Activated effector memory CD4-positive, alpha-beta T cell treated with Interleukin-2 at 50 U/mL for 16 hours (primary cell): ENCODE measurements around the gene ZFAND3.
"Not testable (repeated sequence)": the region's sequence is repeated elsewhere in the genome, so short reads cannot be mapped to it uniquely, and the experiment has no call there.

Experiments used
- DNase-seq: peaks from one replicate; pipeline ENCODE4 v3.0.0-alpha.2; 2020

Gene ZFAND3

DNA sequence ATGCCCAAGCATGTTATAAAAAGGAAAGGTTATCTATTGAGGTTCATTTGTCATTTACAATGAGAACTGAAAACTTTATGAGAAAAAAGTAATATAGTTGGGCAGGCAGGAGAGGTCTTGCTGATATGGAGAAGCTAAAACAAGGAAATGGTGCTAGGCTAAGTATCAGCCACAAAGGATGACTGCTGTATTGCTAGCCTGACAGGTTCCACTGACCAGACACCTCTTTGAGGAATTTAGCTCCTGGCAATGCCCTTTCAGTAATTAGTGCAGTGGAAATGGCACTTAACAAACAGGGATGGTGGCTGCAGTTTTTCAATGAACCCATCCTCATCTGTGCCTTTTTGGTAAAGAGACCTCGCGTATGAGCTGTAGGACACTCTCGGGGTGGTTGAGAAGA, 284.4 kb downstream of the ZFAND3 start:
- no peak for DNase-seq

DNA sequence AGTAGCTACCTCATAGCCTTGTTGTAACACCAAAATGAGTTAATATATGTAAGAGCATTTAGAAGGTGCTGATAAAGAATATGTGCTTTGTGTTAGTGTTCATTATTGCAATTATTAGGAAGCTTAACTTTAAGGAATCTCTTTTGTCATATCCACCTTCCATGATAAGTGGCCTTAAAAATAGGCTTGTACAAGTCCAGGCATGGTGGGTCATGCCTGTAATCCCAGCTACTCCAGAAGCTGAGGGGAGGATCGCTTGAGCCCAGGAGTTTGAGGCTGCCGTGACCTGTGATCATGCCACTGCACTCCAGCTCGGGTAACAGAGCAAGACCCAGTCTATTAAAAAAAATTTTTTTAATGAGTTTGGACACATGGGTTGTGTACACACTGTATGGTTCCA, 285.5 kb downstream of the ZFAND3 start:
- DNase-seq, result no peak

DNA sequence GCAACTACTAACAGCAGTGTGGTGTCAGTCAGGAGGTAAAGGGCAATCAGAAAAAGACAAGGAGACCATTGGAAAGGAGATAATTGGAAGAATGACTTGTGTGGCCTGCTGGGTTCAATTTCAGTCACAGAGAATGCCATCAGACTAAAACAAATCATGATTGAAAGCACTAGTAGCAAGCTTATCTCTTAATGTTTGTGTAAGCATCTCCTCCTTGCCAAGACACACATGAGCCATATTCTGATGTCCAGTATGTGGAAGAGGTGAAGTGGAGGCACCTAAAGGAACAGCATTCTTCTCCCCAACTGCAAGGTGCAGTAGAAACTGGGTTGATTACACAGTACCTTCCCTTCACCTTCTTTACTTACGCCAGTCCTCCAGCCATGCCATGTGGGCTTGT, 287.5 kb downstream of the ZFAND3 start:
- DNase-seq, result no peak

DNA sequence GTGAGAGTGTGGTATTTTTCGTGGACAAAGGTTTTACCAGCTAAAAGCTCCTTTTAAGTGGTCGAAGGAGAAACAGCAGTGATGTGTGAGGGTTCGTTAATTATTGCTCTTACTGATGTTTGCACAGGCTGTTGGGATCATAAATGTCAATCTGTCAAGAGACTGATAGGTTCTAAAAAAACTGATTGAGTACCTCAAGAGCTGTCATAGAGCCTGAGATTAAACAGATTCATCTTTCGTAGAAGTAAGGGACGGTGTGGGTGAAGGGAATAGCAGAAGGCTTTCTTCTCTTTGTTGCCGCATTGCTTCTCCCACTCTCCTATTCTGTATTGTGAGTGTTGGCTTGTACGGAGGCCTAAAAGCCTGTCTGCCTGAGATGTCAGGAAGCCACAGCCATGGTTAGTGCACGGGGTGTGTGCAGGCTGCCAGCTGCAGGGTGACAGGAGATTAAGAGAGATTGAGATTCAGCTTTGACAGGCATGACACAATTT, 291.0 kb downstream of the ZFAND3 start:
- no peak for DNase-seq

DNA sequence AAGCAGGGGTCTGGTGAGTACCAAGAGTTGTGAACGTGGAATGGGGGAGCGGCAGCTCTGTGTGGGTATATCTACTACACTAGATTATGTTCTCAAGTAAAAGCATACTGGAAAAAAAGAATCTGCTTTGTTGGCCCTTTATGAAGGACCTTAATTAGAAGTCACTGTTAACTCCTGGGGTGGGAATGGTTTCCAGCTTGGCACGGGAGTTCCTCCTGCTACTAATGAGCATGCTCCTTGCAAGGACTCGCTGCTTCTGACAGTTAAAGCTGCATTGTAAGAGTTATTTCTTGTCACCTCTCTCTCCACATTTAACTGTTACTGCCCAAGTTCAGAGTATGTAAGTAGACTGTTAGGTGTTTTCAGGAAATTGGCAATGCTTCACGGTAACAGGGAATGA, 292.7 kb downstream of the ZFAND3 start:
- DNase-seq, result no peak

DNA sequence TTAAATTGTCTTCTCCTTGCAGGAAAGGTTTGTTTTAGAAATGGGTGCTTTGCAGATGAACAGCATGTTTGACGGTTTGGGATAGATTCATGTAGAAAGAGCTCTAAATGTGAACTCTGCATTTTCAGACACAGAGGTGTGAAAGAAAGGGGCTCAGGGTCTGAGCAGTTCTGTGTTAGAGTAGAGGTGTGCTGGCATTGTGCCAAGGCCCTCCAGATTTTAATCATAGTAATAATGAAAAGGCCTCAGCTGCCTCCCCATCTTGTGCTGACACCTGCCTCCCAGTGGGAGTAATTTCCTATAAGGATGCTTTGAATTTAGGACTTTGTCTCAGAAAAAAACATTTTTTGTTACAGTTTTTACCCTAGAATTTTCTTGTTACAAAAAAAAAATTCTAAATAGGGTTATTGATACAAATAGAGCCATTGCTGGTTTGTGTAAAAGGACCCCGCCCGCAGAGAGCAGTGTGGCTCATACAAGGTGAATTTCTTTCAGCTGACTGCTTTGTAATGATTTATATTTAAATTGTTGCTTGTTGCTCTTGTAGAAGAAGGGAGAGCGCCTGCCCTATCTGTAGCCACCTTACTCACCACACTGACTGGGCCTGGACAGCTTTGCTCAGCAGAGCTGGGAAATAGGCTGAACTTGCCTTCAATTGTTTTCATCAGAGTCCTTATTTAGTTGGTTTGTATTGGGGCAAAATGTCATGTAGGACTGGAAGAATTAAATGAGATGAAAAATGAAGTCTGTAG, 294.5 kb downstream of the ZFAND3 start:
- no peak for DNase-seq

DNA sequence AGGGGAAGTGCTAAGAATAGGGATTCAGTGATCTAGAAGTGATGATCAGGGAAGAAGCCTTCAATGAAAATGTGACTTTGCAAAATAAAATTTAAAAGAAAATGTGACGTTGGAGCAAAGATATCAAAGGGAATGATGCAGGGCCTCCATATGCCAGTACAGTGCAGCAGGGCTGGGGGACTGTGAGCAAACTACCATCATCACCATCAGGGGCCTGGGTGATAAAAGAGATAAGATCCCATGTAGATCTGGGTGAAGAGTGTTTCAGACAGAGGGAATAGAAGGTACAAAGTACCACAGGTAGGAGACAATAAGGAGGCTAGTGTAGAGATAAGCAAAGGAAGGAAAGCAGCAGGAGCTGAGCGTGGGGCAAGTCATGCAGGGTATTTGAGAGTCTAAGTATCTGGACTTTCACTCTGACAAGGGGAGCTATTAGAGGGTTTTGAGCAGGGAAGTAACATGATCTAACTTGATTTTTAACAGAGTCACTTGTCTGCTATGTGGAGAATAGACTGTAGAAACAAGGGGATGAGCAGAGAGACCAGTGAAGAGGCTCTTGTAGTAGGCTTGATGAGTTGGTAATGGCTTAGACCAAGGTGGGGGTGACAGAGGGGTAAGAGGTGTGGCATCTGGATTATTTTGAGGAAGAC, 295.6 kb downstream of the ZFAND3 start:
- DNase-seq, result no peak

DNA sequence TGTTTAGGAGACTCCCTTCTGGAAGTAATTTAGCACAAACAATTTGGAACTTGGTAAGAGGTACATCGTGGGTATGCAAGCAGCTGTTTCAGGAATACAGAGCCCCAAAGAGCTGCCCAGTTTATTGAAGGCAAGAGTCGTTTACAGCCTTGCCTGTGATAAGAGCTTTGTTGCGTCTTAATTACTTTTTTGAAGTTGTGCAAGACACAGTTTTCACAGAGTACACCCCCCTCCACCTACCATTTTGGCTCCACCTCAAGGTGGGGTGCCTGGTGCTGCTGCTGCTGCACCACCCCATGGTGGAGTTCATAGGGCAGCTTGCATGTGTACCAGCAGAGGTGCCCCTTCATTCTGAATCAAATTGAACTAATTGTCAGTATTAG, 296.1 kb downstream of the ZFAND3 start:
- no peak for DNase-seq

DNA sequence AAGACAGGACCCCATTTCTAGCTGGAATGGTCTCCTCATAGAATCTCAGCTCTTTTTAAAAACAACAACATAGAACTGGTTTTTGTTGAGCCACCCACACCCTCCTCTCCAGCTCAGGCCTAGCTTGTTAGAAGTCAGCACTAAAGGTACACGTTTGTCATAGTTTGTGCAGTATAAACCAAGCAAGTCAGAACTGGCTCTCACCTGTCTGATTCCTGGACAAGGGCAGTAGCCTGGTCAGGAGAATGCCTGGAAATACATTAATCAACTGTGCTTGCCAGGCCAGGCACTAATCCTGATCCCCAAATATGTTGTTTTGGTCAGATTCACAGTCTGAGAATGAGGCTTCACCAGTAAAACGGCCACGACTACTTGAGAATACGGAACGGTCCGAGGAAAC, 296.7 kb downstream of the ZFAND3 start:
- DNase-seq, result no peak

DNA sequence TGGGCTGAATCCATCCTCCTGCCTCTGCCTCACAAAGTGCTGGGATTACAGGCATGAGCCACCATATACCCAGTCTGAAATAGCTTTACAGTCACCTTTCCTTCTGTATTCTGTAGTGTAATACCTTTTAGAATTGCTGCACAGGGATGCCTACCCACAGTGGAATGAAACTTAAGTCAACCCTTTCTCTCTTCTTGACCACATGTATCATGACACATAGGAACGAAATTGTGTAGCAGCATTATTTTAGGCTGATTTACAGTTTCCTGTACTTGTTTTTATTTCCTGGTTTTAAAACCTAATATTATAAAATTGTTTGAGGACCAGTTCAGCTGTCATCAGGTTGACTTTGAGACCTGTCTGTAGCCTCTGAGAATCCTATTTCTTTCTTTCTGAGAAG, 297.8 kb downstream of the ZFAND3 start:
- DNase-seq, result no peak

DNA sequence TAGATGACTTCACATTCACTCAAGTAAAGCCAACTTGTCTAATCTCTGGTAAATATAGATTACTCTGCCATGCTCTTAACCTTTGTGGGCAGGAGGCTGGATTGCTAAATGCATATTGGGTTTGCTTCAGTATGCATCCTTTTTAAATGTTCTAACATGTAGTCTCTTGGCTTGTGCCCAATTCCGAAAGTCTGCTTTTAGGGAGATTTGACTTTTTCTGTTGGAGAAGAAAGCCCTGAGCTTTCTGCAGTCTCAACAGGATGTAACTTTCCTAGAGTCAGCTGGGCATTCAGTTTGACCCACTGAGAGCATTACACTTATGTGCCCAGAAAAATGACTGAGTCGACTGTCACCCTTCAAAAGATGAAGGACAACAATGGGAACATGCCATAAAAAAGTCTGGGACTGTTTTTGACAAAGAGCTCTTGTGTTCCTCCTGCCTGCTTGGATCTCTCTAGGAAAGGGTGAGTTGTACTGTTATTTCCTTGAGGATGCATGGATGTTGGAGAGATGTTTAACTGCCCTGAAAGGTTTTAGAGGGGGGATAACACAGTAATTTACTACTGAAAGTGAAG, 299.4 kb downstream of the ZFAND3 start:
- no peak for DNase-seq

DNA sequence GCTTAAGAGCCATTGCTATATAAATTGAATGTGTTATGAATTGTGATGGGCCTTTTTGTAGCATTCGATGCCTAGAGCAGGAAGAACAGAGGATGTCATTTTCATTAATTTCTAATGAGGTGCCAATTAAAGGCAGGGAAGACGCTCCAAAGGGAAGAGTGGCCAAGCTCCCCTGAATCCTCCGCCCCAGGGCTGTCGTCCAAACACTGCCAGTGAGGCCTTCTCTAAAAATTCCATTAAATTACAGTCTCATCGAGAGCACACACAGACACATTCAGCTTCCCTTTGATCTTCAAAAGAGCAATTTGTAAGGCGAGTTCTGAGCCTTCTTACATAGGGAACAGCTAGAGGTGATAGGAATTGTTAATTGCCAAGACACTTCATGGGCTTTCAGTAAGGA, 300.0 kb downstream of the ZFAND3 start:
- DNase-seq, result no peak

DNA sequence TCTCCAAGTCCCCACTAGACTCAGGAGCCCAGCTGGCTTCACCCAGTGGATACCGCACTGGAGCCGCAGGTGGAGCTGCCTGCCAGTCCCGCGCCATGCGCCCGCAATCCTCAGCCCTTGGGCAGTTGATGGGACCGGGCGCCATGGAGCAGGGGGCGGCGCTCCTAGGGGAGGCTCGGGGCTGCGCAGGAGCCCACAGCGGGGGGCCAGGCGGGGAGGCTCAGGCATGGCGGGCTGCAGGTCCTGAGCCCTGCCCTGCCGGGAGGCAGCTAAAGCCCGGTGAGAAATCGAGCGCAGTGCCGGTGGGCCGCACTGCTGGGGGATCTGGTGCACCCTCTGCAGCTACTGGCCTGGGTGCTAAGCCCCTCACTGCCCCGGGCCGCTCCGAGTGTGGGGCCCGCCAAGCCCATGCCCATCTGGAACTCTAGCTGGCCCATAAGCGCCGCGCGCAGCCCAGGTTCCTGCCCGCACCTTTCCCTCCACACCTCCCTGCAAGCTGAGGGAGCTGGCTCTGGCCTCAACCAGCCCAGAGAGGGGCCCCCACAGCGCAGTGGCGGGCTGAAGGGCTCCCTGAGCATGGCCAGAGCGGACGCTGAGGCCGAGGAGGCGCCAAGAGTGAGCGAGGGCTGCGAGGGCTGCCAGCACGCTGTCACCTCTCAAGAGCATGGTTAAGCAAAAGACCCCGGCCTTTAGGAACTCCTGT, 304.8 kb downstream of the ZFAND3 start:
- DNase-seq, result not testable (repeated sequence)

DNA sequence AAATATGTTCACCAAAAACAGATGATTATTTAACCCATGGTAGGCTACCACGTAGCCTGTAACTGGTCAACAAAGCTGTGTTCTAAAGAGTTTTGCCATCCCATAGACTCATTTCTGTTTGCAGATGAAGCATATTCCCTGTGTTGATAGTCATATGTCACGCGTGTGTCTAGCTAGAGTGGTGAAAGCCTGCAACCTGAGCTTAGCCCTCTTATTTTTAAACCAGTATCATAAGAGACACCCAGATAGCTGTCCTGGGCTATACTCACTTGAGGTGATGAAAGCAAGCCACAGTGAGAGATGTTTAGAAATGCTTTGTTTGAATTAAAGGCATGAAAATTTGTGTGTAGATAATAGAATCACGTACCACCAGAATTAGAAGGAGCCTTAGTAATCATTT, 307.8 kb downstream of the ZFAND3 start:
- no peak for DNase-seq

DNA sequence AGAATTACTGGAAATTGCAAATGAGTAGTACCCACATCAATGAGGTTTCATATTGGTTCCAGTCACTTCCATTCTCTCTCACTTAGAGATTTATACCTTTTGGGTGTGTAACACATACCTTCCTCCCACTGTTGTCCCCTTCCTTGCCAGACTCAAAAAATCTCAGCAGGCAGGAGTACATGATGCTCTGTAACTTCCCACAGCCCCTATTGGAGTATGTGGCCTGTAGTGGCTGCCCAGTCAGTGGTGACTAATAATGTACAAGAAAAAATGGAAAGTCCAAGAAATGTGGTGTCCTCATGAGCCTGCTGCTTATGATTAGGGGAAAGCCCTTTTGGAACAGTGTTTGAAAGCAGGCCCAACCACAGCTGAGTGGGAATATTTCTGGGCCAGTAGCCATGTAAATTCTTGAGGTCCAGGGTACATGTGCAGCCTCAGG, 312.0 kb downstream of the ZFAND3 start:
- no peak for DNase-seq

DNA sequence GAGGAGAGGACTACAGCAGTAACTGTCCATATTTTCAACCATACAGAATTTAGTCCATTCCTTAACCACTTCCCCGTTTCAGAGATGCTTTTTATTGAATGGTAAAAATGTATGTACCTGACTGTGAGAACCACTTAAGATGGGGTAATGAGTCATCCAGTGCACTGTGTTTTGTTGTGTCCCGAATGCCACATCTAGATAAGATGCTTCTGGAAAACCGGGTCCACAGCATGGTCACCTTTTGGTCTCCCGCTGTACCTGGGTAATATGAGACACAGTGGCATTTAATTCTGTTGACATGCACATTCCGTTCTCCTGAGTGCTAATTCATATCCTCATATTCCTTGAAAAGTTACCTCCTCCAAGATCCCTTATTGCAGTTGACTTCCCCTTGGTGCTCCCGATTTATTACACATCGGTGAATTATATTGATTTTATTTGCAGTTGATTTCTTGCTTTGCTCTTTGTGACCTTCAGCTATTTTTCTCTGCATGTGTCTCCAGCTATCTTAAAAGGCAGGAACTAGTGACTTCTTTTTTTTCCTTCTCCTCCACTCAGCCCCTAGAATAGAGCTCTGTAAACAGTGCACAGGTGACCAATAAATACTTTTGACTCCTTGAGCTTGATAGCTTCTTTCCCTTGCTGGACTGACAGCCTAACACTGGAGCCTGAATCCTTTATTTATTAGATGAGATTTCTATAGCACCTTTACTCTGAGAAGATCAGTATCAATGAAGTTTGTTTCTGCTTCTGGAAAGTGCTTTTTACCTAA, 314.6 kb downstream of the ZFAND3 start:
- DNase-seq, result no peak

DNA sequence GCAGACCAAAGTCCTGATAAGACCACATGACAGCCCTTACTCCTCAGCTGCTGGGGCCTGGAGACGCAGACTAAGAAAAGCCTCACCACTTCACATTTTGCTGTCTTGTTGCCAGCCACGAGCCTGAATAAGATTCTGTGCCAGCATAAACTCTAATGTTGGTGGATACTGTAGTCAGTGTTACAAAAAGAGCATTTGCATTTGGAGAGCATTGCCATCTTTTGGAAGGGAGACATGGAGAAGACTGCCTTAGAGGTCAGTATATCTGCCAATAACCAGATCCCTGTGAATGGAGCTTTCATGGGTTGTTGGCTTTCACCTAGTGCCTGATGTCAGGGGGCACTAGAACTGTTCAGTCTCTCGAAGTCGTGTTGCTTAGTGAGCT, 315.2 kb downstream of the ZFAND3 start:
- no peak for DNase-seq

DNA sequence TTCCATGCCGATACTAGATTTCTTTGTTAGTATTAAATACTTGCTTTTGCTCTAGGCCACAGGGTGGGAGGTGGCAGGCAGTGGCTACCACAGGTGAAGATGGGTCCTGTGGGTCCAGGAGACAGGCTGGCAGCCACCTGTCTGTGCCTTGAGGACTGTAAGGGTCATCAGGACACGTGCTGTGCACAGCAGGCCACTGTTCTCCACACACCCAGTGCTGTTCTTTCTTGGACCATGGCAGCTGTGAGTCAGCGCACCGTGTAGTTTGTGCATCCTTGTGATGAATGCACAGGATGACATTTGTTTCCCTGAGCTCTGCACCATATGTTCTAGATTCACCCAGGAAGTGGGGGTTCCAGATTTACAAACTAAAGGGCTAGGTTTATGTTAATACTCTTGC, 317.0 kb downstream of the ZFAND3 start:
- no peak for DNase-seq

DNA sequence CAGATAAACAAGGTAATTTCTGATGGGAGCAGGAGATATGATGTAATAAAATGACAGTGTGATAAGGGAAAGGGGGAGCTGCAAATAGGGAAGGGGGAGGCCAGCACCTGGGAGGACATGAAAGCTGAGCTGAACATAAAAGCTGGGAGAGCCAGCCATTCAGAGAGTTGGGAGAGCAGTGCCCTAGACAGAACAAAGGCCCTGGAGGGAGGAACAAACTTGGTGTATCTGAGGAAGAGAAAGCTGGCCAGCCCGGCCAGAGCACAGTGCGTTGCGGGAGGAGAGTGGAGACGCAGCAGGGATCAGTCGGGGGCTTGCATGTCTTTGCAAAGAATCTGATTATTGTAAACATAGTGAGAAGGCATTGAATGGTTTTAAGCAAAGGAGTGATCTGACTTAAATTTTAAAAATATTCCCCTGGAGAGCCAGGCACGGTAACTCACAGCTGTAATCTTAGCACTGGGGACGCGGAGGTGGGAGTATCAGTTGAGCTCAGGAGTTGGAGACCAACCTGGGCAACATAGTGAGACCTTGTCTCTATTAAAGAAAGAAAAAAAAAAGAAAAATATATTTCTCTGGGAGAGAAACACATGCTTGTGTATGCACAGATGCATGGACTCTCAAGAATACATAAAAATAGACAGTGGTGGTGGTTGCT, 318.2 kb downstream of the ZFAND3 start:
- DNase-seq, result no peak

DNA sequence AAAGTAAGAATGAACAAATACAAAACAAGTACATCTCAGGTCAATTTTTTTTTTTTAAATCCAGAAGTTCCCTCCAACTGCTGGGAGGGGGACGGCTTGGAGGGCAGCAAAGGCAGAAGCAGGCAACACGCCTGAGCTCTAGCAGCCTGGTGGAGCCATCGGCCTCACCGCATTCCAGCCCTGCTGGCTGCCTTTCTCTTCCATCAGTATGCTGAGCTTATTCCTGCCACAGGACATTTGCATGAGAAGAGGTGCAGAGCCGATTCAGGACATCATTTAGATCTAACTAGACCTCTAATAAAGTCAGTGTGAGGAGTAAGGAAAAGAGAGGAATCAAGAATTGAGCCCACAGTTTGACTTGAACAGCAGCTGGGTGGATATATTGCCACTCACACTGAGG, 318.8 kb downstream of the ZFAND3 start:
- DNase-seq, result no peak

DNA sequence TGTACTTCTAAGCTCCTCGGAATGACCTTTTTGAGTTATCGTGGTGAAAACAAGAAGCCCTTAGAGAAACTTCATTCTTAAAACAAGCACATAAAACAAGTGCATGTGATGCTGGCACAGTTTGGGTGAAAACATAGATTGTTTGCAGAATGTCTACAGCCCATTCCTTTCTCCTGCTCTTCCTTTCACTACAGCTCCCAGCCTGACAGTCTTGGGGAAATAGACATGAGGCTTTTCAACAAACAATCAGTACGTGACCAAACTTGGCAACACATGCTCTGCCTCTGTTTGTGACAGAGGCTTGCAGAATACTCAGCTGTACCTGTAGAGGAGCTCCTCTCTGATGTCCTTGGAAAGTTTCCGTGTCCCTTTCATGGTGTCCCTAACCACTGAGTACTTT, 321.6 kb downstream of the ZFAND3 start:
- no peak for DNase-seq

DNA sequence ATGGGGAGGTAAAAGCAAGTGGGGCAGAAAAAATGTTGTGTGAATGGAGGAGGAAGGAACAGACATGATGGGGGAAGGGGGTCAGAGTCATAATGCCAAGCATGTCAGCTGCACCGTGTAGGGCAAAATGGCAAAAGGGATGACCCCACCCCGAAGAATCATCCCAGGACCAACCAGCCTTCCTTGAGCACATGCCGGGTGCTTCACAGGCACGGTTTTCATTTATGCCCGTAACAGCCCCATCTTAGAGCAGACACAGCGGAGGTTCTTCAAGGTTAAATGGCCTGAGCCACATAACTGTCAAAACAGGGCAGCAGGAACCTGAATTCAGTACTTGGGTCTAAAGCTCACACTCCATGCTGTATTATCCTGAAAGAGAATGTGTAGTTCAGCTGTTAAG, 322.2 kb downstream of the ZFAND3 start:
- DNase-seq, result no peak
